HG03575 (cell line): ENCODE measurements around the gene CAPN7.

Experiments used
- ATAC-seq: cut with Tn5 transposase; IDR thresholded peaks from one replicate; pipeline ENCODE4 v1.9.1; 2021; ENCODE audit not compliant: unreplicated experiment, insufficient number of reproducible peaks, low FRiP score; ENCODE audit errors: extremely low read depth

Gene CAPN7

DNA sequence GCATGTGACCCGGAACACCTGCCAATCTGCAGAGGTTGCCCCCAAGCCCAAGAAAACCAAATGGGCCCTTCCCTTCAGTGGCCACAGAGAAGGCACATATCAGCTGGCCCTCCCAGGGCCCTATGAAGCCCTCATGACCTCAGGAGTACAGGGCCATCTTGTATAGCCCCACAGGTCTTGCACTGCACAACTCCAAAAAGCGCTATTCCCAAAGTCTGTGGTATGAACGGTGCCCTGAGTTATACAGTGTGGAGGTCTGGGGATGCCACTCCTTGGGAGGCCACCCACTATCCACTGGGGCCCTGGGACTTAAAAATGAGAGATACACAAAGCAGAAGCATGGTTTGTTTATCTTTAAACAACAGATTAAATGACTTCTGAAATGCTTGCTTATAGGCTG, 61.5 kb downstream of the CAPN7 start:
- no peak for ATAC-seq

DNA sequence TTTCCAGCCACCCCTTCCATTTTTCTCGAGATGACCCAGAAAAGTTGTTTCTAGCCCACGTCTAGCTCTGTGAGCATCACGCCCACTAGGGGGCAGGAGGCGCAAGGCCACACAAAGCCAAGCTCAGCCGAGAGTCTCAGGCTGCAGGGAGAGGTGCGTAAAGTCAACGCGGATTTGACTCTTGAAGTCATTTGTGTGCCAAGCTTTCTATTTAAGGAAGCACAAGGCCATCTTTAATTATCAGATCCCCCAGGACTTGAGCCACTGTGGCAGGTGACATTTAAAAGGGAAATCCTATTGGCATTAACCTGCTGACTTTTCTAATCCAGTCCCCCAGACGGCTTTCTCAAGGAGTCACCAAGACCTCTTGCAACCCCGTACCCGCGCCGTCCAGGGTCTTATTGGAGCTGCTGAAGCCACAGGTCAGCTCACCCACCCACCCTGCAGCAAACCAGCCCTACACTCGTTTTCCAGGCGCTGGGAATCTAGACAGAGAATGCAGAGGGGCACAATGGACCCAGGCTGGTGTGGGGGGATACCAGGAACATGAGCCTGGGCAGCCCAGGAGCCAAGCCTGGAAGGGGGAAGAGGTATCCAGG, 62.1 kb downstream of the CAPN7 start:
- ATAC-seq: no peak

DNA sequence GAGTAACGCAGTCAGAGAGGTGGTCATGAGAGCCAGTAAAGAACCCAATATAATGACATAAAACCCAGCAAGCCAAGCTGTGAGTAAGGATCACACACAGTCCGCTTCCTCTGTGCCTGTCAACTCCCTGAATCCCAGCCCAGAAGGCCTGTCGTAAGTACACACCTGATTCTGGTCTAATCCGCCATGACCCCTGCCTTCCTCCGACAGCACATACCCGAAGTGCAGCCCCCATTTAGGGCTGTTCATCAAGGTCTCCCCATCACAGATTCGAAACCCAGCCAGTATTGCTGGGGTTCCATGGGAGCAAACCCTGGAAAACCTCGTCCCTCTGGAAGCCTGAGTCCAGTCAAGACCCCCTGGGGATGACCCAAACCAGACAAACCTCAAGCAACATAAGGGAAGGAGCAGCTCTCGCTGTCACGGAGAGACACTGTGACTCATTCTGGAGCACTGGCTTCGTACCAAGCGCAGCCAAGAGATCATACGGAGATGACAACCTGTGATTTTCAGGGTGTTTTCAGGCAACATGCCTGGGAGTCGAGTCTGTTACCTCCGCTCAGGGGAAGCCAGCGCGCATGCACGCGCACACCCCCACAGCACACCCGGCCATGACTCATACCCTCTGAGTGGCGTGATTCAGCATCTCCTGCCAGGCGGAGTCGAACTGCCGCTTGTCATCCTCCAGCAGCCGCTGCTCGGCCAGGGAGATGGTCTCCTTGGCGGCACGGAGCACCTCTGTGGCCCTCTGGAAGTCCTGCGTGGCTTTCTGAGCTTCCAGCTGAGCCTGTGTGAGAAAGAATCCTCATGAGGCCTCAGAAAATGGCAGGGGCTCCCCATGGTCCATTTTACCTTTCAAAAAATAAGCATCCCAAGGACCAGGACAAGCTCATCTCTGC, 63.3 kb downstream of the CAPN7 start:
- no peak for ATAC-seq

DNA sequence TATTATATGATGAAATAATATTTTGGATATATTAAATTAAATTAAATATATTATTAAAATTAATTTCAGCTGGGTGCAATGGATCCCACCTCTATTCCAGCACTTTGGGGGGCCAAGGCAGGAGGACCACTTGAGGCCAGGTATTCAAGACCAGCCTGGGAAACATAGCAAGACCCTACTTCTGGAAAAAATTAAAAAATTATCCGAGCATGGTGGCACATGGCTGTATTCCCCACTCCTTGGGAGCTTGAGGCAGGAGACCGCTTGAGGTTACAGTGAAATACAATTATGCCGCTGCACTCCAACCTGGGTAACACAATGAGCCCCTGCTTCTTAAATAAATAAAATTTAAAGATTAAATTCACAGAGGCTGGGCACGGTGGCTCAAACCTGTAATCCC, 65.0 kb downstream of the CAPN7 start:
- ATAC-seq: no peak

DNA sequence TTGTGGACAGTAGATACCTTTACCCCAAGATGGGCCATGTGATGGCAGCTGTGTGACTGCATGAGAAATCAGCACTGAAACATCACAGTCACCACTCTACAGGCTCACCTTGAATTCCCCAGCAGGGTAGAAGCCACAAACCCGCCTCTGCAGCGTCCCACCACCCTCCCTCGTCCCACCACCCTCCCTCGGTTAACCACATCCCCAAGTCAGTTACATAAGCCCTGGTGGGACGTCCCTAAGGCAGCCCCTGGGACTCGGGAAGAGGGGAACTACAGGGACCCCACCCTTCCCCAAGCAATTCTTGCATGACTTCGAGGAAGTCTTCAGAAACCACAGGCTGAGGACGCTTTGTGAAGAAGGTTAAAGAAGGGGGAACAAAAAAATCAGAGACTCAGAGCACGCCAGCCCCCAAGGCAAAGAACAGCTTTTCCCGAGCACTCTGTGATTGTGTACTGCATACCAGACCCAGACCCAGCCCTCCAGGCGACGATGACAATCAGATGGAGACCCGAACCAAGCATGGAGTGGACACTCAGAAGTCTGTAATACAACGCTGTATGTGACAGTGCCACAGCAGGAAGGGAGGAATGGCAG, 65.8 kb downstream of the CAPN7 start:
- no peak for ATAC-seq

DNA sequence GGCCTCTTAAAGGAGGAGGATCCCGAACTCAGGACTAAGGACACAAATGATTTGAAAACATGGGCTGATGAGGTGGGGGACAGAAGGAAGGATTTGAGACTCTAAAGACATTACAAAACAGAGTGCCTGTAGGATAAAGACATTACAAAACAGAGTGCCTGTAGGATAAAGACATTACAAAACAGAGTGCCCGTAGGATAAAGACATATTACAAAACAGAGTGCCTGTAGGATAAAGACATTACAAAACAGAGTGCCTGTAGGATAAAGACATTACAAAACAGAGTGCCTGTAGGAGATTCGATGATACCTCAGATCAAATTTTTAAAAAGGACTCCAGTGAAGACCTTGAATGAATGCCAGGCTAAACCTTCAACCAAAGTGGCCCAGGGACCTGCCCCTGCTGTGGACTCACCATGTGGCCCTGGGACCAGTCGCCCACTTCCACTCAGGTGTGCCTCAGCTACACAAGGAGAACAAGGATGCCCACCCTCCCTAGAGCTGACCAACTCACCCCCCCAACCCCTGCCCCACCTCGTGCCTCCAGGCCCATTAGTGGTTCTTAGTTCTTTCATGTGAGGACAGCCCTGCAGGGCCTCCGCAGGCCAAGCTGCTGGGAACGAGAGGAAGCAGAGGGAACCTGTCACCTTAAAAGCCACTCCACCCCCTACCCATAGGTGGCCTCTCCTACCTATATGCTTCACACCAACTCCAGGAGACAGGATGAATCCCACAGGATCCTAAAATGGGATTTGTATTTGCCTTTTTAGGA, 66.6 kb downstream of the CAPN7 start:
- ATAC-seq: no peak

DNA sequence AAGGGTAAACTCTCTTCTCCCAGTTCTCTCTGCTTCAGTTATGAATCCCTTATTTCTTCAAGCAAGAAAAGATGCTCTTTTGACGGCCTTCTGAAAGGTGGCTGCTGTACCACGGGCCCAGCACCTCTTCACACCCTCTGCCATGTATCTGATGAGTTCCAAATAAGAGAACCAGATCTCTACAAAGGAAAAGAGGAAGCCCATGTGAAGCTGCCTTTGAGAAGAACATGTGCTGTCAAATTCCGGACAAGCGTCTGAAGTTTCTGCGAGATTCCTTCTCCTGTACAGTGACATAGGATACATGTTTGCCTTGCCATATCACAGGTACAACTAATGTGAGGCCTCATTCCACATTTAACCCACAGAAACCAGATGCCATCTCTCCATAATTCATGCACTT, 67.2 kb downstream of the CAPN7 start:
- no peak for ATAC-seq

DNA sequence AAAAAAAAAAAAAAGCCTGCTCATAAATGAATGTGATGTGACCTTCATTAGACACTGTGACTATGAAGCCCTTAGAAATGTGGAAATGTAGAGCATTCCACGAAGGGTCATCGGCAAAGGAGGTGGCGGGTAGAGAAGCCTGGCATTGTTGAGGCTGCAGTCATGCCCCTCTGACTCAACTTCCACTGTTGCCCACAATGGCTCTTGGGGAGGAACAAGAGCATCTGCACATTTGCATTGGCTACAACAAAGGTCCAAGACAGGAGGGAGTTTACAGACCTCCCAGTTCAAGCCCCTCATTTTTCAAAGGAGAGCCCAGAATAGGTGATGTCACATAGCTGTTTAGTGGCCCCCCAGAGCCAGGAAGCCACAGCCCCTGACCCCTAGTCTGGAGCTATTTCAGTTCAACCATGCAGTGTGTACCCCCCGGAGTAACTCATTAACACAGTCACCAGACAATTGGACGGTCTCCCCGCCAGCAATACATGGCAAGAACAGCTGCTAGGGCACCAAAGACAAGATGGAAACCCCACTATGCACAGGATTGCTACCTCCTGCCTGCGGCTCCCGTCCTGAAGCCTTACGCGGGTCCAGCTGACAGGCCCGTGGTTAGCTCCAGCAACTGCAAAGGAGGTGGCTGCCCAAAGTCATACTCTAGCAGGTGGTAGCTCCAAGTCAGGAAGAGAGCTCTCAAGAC, 70.1 kb downstream of the CAPN7 start:
- no peak for ATAC-seq

DNA sequence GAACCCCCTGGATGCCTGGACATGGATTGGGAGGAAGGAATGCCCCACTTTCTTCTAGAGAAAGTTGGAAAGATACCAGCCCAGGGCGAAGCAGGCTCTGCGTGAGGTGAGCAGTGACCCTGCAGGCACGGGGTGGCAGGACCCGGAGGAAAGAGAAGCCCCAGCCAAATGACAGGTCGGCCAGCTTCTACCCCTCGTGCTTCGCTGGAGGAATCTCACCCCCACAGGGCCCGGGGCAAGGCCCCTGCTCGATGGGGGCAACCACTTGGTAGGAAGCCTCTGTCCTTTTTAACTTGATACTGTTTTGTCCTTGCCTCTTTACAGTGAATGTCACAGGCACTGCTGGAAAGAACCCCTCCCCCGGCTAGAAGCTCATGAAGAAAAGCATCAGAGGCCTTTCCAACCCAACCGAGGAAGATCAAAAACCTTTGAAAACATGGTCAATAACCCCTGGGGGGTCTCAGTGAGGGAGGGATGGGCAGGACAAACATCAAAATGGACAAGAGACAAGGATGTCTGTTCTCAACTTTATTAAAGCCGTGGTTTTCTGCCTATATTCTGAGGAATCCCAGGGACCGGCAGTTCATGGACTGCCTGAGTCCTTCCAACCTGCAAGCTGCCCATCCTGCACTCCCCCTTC, 71.9 kb downstream of the CAPN7 start:
- no peak for ATAC-seq

DNA sequence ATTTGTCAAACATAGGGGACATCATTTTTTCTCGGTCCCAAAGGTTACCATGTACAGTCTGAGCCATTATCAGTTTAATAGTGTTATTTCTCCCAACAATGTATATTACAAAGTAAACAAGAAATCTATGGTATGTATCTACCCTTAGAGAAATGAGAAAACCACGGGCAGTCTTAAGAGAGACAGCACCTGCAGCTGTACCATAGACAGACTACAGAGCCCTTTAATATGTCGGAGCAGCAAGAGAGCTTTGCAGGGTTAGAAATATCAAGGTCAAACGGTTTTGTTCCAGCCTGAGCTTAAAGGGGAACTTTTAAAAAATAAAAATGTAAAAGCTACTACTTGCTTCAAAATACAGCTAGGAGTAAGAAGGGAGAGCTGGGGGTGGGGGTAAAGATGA, 73.2 kb downstream of the CAPN7 start:
- no peak for ATAC-seq

DNA sequence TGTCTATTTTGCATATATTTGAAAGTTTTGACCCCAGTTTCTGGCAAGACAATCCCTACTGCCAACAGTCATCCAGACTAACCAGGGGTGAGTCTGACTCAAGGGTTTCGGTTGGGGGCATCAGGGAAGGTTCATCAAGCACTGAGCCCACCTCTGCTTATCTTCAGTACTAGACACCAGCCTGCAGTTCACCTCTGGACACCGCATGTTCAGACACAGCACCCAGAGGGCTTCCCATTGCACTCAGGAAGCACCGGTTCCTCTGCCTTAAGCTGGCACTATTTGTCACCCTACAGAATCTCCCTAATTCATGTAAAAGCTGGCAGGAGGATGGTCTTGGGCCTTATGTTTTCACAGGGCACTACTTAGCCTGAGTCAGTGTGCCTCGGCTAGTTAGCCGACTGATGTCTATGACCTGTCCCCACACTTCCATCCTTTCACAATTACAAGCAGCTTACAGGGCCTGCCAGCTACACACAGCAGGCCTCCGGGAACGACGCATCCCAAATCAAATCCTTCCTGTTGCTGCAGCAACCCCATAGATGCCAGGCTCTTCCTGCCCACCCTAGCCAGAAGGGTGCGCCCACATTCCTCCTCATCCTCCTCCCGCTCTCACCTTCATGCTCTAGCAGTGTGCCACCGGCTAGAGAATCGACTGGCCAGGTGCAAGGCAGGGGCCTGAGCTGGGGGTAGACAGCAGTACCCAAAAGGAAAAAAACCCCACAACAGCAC, 73.8 kb downstream of the CAPN7 start:
- no peak for ATAC-seq

DNA sequence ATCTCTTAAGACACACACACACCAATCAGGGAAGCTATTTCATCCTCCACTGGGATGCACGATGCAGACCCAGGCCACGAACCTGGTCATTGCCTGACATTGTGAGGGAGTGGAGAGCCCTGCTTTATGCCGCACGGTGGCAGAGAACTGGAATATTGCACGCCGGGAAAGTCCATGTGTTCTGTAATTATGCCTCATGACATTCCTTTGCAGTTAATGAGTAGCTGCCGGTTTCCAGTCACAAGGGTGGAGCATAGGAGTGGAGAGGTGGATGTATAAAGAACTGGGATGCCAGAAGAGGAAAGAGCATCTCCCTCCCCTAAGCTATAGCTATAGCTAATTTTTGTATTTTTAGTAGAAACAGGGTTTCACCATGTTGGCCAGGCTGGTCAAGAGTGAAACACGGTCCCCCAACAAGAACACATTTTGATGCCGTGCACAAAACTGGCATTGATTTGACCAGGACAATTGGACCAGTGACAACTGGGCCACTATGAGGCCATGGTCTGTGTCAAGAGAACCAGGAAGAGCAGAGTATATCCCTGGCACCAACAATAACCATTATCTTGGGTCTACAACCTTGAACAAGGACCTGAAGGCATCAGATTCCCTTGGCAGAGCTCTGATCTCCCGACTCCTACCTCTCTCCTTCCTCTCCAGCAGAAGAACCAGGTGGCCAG, 74.9 kb downstream of the CAPN7 start:
- ATAC-seq: no peak

DNA sequence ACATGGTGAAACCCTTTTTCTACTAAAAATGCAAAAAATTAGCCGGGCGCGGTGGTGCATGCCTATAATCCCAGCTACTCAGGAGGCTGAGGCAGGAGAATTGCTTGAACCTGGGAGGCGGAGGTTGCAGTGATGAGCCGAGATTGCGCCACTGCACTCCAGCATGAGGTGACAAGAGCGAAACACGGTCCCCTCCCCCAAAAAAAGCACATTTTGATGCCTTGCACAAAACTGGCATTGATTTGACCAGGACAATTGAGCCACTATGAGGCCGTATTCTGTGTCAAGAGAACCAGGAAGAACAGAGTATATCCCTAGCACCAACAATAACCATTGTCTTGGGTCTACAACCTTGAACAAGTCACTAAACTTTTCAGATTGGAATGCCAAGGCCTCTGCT, 75.8 kb downstream of the CAPN7 start:
- ATAC-seq: no peak

DNA sequence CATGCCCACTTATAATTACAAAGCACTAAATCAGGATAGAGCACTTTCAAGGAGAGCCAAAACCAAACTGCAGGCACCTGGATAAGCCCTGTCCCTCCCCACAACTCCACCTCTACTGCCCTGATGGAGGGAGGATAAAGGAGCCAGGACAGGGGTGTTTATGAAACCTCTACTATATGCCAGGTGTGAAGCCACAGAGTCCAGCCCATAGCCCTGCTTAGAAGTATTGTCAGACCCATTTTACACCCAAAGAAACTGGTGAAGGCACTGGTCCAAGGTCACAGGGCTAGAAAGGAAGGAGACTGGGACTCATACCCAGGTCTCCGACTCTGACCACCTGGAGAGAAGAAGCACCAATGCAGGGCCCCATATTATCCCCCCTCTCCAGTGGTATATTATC, 77.7 kb downstream of the CAPN7 start:
- no peak for ATAC-seq

DNA sequence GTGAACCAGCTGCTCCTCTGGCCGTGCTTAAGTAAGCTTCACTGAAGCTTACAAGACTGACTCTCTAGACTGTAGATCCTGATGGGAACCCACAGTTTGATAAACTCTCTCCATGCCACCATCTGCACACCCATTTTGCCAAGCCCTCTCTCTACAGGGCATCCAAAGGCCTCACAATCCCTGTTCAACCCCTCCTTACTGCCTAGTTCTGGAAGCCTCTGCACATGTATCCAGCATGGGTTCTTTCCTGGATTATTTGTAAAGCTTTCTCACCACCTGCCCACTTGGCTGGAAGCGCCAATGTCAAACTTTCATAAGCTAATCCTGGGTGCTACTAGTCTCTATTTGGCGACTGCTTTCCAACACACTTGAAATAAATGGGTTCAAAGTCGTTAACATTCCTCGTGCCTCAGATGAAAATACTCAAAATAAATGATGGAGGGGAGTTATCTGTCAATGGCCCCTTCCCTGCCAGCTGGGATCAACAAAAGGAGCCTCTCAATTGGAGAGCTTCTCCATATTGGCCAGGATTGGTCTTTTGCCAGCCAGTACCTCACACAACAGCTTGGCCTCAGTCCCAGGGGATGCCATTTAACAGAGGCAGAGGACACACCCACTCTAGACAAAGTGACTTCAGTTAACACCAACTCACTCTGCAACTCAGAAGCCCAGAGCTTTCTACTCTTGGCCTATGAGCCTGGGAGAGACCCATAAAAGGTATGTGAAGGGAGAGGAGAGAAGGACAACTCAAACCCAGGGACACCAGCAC, 78.3 kb downstream of the CAPN7 start:
- ATAC-seq: no peak

DNA sequence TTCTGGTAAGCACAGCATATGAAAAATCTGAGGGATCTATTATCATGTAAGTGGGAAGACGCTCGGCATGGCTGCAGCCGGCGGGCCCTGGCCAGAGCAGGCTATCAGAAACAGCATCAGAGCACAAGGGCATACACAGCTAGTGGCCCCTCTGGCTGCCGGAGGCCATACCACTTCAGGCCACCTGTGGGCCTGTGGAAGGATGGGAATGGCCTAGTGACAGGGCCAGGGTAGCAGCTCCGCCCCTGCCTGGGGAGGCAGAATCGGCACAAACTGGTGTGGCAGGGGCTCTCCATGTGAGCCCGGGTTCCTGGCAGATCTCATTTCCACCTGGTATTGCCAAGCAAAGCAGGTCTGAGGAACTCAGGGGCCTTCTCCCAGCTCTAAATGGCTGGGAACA, 80.0 kb downstream of the CAPN7 start:
- ATAC-seq: no peak
